K562 (cell line): ENCODE measurements around the gene PTPN12. TPM values are rescaled to one million over a fixed set of nuclear protein-coding genes. Genes with fewer than 3 reads are reported as not detected.

Experiments used
- ATAC-seq: fragments of 200-7000 bp; cut with Tn5 transposase; 3 replicates; pipeline ENCODE4 v1.9.1; 2020; ENCODE audit warnings: moderate library complexity
- BruUV-seq: library from RNA; stranded (reverse); fragments of 400-500 nt; replicated peaks from 2 replicates; lab custom pipeline; 2021; lab: Mats Ljungman, UMichigan
- CTCF ChIA-PET: fragments of 300-600 bp; formaldehyde crosslinking; extraction: SDS; loops from one replicate; lab custom pipeline; 2021; ENCODE audit warnings: low intra/inter-chr PET ratio; lab: Yijun Ruan, JAX
- POLR2A ChIA-PET: fragments of 300-600, 350-650 bp; sonication (Branson Sonifier 250); formaldehyde crosslinking; extraction: SDS; loops from one replicate; lab custom pipeline; 2021; ENCODE audit warnings: antibody characterized with exemption, inconsistent platforms; lab: Yijun Ruan, JAX
- DNase-seq, 4 experiments: peaks; one replicate each; pipeline versions ENCODE4 v3.0.0 to v3.0.0-alpha.2; 2011 to 2018; ENCODE audit warnings: low spot score in 3 of 4, mixed read lengths in 3 of 4; ENCODE audit errors: extremely low read depth in 1 of 4
- FAIRE-seq: peaks from 2 replicates; lab custom pipeline; 2011; peaks lifted over from hg19 to GRCh38; lab: Jason Lieb, UNC
- H2AFZ ChIP-seq: 2 replicates; pipeline ENCODE4 v1.6.0; 2011; ENCODE audit warnings: low read depth, low read length, control low read depth, inconsistent platforms
- H3K27ac ChIP-seq: fragments of 200-600 bp; 3 replicates; pipeline ENCODE4 v1.8.0; 2011; ENCODE audit warnings: low read depth, mild to moderate bottlenecking, control low read depth, inconsistent platforms, low read length, moderate library complexity, mixed read lengths; ENCODE audit errors: extremely low read depth
- H3K27me3 ChIP-seq, 2 experiments: fragments of 300-600 bp in 1 of 2; 2 replicates in 1 of 2; 3 replicates in 1 of 2; pipeline versions ENCODE4 v1.6.0 to v1.8.0; 2011; ENCODE audit warnings: inconsistent platforms in 2 of 2, low read length in 2 of 2, mild to moderate bottlenecking in 1 of 2, mixed read lengths in 1 of 2, moderate library complexity in 1 of 2; ENCODE audit not compliant: control insufficient read depth in 2 of 2, insufficient read depth in 2 of 2
- H3K36me3 ChIP-seq: fragments of 300-600 bp; 3 replicates; pipeline ENCODE4 v1.8.0; 2011; ENCODE audit warnings: mild to moderate bottlenecking, low read length, inconsistent platforms; ENCODE audit not compliant: control insufficient read depth, insufficient read depth
- H3K4me1 ChIP-seq, 2 experiments: fragments of 200-600 bp in 1 of 2; replicated peaks in 1 of 2; 2 replicates in 1 of 2; 3 replicates in 1 of 2; pipeline versions ENCODE4 v1.5.1 to v1.8.0; 2011; ENCODE audit warnings: inconsistent platforms in 2 of 2, low read length in 2 of 2, mild to moderate bottlenecking in 1 of 2, mixed read lengths in 1 of 2, moderate library complexity in 1 of 2; ENCODE audit not compliant: control insufficient read depth in 2 of 2, insufficient read depth in 2 of 2
- H3K4me2 ChIP-seq: 2 replicates; pipeline ENCODE4 v1.6.1; 2011; ENCODE audit warnings: low read length, control low read depth, inconsistent platforms, mixed read lengths; ENCODE audit not compliant: insufficient read depth
- H3K4me3 ChIP-seq: fragments of 200-600 bp; sonication (generic), shearing (Covaris generic); 2 replicates; pipeline ENCODE4 v1.5.1; 2016; ENCODE audit warnings: control low read depth, inconsistent platforms
- H3K79me2 ChIP-seq: fragments of 200-600 bp; 3 replicates; pipeline ENCODE4 v1.8.0; 2011; ENCODE audit warnings: low read length, inconsistent platforms; ENCODE audit not compliant: control insufficient read depth, insufficient read depth
- H3K9ac ChIP-seq, 2 experiments: 2 replicates each; pipeline versions ENCODE4 v1.6.0 to v1.6.1; 2011; ENCODE audit warnings: low read depth in 2 of 2, low read length in 2 of 2, control low read depth in 1 of 2, inconsistent platforms in 1 of 2, mild to moderate bottlenecking in 1 of 2, mixed read lengths in 1 of 2; ENCODE audit not compliant: insufficient read depth in 1 of 2
- H3K9me1 ChIP-seq: one replicate; pipeline ENCODE4 v1.6.0; 2011; ENCODE audit warnings: inconsistent platforms, mild to moderate bottlenecking, low read length, moderate library complexity; ENCODE audit not compliant: control insufficient read depth, insufficient read depth
- H3K9me3 ChIP-seq: replicated peaks from 2 replicates; pipeline ENCODE4 v1.5.1; 2011; ENCODE audit warnings: low read depth, low read length, inconsistent platforms; ENCODE audit not compliant: control insufficient read depth, insufficient read depth
- H4K20me1 ChIP-seq: replicated peaks from 2 replicates; pipeline ENCODE4 v1.6.1; 2011; ENCODE audit warnings: low read length, inconsistent platforms, mixed read lengths; ENCODE audit not compliant: control insufficient read depth, insufficient read depth
- ARNT ChIP-seq, 2 experiments: fragments of 450-650 bp; IDR thresholded peaks; 2 replicates each; pipeline ENCODE4 v1.6.1; 2016; ENCODE audit warnings: mild to moderate bottlenecking in 1 of 2
- BCL6 ChIP-seq: fragments of 250-450 bp; sonication (Bioruptor Pico); IDR thresholded peaks from 2 replicates; pipeline ENCODE4 v1.4.0; 2020
- EGR1 ChIP-seq: fragments of 450-650 bp; conservative IDR thresholded peaks from 2 replicates; pipeline ENCODE4 v1.6.1; 2017; ENCODE audit warnings: mild to moderate bottlenecking
- ESRRB ChIP-seq: fragments of 250-450 bp; sonication (Bioruptor Pico); IDR thresholded peaks from 2 replicates; pipeline ENCODE4 v1.5.0; 2020; ENCODE audit warnings: mild to moderate bottlenecking, moderate library complexity, borderline replicate concordance
- KDM2B ChIP-seq: fragments of 250-450 bp; sonication (Bioruptor Pico); IDR thresholded peaks from 2 replicates; pipeline ENCODE4 v1.8.0; 2021; ENCODE audit warnings: mild to moderate bottlenecking, moderate library complexity
- MCM7 ChIP-seq, 2 experiments: fragments of 450-650 bp; IDR thresholded peaks; 2 replicates each; pipeline ENCODE4 v1.6.1; 2016 to 2018
- MTF1 ChIP-seq: fragments of 250-450 bp; sonication (Bioruptor Pico); IDR thresholded peaks from 2 replicates; pipeline ENCODE4 v1.9.0; 2021; ENCODE audit warnings: moderate library complexity, mild to moderate bottlenecking, inconsistent platforms, borderline replicate concordance
- RBM15 ChIP-seq: fragments of 200-400 bp; formaldehyde crosslinking; IDR thresholded peaks from 2 replicates; pipeline ENCODE4 v1.6.1; 2018; ENCODE audit warnings: mild to moderate bottlenecking, low read length, moderate library complexity; ENCODE audit not compliant: insufficient read depth
- SMAD1 ChIP-seq: fragments of 150-350 bp; IDR thresholded peaks from 2 replicates; pipeline ENCODE4 v1.6.1; 2014; ENCODE audit warnings: low read length, low read depth; ENCODE audit not compliant: partially characterized antibody
- TRIM28 ChIP-seq: fragments of 450-650 bp; IDR thresholded peaks from 2 replicates; pipeline ENCODE4 v1.6.1; 2017
- ZFP36 ChIP-seq: fragments of 150-350 bp; IDR thresholded peaks from 2 replicates; pipeline ENCODE4 v1.6.1; 2018; ENCODE audit warnings: low read length, low read depth; ENCODE audit not compliant: partially characterized antibody
- ZNF311 ChIP-seq: fragments of 250-450 bp; sonication (Bioruptor Pico); IDR thresholded peaks from 2 replicates; pipeline ENCODE4 v1.4.0; 2020; ENCODE audit warnings: mild to moderate bottlenecking, moderate library complexity
- WGBS: fragments of 100-300 bp; shearing (Covaris generic); methylation state at CpG from one replicate; pipeline ENCODE4 v1.1.6; 2016; ENCODE audit warnings: low coverage, mixed read lengths; ENCODE audit not compliant: insufficient coverage; ENCODE audit errors: missing lambda C conversion rate; 5-methylcytosine and 5-hydroxymethylcytosine counted together
- in situ Hi-C: fragments of 300-500 bp; cut with MboI; formaldehyde crosslinking; loops from 4 replicates; pipeline ENCODE4 v1.15.0; 2018; ENCODE audit warnings: inconsistent platforms, mixed read lengths
- intact Hi-C: fragments of 100-400 bp; cut with micrococcal nuclease; formaldehyde crosslinking; loops from 2 replicates; pipeline ENCODE4 v1.14.2; 2022
- polyA plus RNA-seq, 8 experiments: library from polyadenylated mRNA; depleted of rRNA in 4 of 8; stranded (reverse) in 5 of 8; unstranded in 3 of 8; fragments of >200 nt; fragmentation: Nextera tagmentation in 2 of 8; fragmentation: Illumina TruSeq in 1 of 8; extraction: Ambion mirVana in 2 of 8; extraction: Trizol in 1 of 8; gene quantifications; 2 replicates each; pipeline versions ENCODE4 v1.2.1 to v1.2.3, GENCODE V29; 2011 to 2014; ENCODE audit warnings: inconsistent platforms in 1 of 8, missing spikeins in 1 of 8
- total RNA-seq, 7 experiments: library from RNA; depleted of rRNA in 6 of 7; stranded (reverse); fragments of >200 nt in 6 of 7; fragmentation: Illumina TruSeq in 2 of 7; extraction: Trizol in 2 of 7; gene quantifications; 2 replicates each; pipeline versions ENCODE4 v1.2.1 to v1.2.3, GENCODE V29; 2011 to 2021; ENCODE audit warnings: low replicate concordance in 1 of 7
- TF ChIP-seq, protein P1 (sequence below): fragments of 450-650 bp; IDR thresholded peaks from 2 replicates; pipeline ENCODE4 v1.6.1; 2016; ENCODE audit warnings: antibody characterized with exemption
- TF ChIP-seq, protein P2 (sequence below): fragments of 450-650 bp; formaldehyde crosslinking; IDR thresholded peaks from 2 replicates; pipeline ENCODE4 v1.4.0; 2022; ENCODE audit warnings: missing genetic modification characterization
- TF ChIP-seq, protein P3 (sequence below): fragments of 250-450 bp; sonication (Bioruptor Pico); IDR thresholded peaks from 2 replicates; pipeline ENCODE4 v1.9.0; 2021; ENCODE audit warnings: mild to moderate bottlenecking, inconsistent platforms

The PTPN12 gene
- total and polyA plus RNA-seq, 9 of the 15 experiments (the other 6 are each of a cell fraction or from before 2014, with no cell fraction given): 15.3 to 79.8 (median 26.6) TPM

- TF ChIP-seq, protein P1, sequence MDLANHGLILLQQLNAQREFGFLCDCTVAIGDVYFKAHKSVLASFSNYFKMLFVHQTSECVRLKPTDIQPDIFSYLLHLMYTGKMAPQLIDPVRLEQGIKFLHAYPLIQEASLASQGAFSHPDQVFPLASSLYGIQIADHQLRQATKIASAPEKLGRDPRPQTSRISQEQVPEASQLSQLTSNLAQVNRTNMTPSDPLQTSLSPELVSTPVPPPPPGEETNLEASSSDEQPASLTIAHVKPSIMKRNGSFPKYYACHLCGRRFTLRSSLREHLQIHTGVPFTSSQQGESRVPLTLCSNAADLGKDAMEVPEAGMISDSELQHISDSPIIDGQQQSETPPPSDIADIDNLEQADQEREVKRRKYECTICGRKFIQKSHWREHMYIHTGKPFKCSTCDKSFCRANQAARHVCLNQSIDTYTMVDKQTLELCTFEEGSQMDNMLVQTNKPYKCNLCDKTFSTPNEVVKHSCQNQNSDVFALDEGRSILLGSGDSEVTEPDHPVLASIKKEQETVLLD: no peak
- TF ChIP-seq SMAD1 (no peak), ESRRB (CRISPR knock-in tag) (no peak), ARNT (IDR thresholded peaks at IDR 0.05) (no peak), TRIM28 (no peak), RBM15 (no peak)
- TF ChIP-seq, protein P2, sequence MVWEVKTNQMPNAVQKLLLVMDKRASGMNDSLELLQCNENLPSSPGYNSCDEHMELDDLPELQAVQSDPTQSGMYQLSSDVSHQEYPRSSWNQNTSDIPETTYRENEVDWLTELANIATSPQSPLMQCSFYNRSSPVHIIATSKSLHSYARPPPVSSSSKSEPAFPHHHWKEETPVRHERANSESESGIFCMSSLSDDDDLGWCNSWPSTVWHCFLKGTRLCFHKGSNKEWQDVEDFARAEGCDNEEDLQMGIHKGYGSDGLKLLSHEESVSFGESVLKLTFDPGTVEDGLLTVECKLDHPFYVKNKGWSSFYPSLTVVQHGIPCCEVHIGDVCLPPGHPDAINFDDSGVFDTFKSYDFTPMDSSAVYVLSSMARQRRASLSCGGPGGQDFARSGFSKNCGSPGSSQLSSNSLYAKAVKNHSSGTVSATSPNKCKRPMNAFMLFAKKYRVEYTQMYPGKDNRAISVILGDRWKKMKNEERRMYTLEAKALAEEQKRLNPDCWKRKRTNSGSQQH (CRISPR knock-in tag): no peak
Measured at GRCh38 chr7:77571801-77572200, 34.7 kb downstream of the PTPN12 start (continued).

- ATAC-seq: no peak
- Histone ChIP-seq H3K36me3 (peaks cover 53% of the 10 kb centered on the region), H3K4me1 (no peaks in the 10 kb centered on the region), H3K9ac (no peak overlapping the region), H3K79me2 (peaks cover 3% of the 10 kb centered on the region; the same call in 1 of the 3 replicates), H3K27me3 (no peaks in the 10 kb centered on the region), H3K4me3 (no peak overlapping the region), H3K9me1 (no peaks in the 10 kb centered on the region), H3K4me2 (no peak overlapping the region), H3K27ac (no peak overlapping the region), H4K20me1 (no peaks in the 10 kb centered on the region), H2AFZ (no peak overlapping the region), H3K9me3 (no peaks in the 10 kb centered on the region)
- WGBS: 75% methylated on average over 5 of the region's 7 CpGs
- in situ Hi-C loops (no loop called here), intact Hi-C loops (no loop called here)
- DNase-seq: no peak
- POLR2A ChIA-PET: interaction anchor here (0.6 kb wide), 1 partner anchor 99 kb away, joined by 3 read pairs; no protein-coding TSS in a partner anchor
- CTCF ChIA-PET: no interaction called here
- no TSS peak for BruUV-seq
- FAIRE-seq: no peak
- TF ChIP-seq BCL6 (no peak), MTF1 (CRISPR knock-in tag) (no peak), KDM2B (no peak), MCM7 (IDR thresholded peaks at IDR 0.05) (no peak), ZFP36 (no peak), ZNF311 (CRISPR knock-in tag) (no peak), EGR1 (no peak)
- TF ChIP-seq, protein P3, sequence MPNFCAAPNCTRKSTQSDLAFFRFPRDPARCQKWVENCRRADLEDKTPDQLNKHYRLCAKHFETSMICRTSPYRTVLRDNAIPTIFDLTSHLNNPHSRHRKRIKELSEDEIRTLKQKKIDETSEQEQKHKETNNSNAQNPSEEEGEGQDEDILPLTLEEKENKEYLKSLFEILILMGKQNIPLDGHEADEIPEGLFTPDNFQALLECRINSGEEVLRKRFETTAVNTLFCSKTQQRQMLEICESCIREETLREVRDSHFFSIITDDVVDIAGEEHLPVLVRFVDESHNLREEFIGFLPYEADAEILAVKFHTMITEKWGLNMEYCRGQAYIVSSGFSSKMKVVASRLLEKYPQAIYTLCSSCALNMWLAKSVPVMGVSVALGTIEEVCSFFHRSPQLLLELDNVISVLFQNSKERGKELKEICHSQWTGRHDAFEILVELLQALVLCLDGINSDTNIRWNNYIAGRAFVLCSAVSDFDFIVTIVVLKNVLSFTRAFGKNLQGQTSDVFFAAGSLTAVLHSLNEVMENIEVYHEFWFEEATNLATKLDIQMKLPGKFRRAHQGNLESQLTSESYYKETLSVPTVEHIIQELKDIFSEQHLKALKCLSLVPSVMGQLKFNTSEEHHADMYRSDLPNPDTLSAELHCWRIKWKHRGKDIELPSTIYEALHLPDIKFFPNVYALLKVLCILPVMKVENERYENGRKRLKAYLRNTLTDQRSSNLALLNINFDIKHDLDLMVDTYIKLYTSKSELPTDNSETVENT (CRISPR knock-in tag): no peak
Measured at GRCh38 chr7:77575187-77575586, 38.1 kb downstream of the PTPN12 start.
